Activated T-helper 9 cell treated with anti-CD3 and anti-CD28 coated beads, Interleukin-2, amount 50 U/mL, for 16 hours (primary cell): ENCODE measurements around the gene POLR3K.

Experiments
- DNase-seq: peaks from one replicate; pipeline ENCODE4 v3.0.0-alpha.2; 2020; ENCODE audit warnings: low read depth

POLR3K gene

DNA sequence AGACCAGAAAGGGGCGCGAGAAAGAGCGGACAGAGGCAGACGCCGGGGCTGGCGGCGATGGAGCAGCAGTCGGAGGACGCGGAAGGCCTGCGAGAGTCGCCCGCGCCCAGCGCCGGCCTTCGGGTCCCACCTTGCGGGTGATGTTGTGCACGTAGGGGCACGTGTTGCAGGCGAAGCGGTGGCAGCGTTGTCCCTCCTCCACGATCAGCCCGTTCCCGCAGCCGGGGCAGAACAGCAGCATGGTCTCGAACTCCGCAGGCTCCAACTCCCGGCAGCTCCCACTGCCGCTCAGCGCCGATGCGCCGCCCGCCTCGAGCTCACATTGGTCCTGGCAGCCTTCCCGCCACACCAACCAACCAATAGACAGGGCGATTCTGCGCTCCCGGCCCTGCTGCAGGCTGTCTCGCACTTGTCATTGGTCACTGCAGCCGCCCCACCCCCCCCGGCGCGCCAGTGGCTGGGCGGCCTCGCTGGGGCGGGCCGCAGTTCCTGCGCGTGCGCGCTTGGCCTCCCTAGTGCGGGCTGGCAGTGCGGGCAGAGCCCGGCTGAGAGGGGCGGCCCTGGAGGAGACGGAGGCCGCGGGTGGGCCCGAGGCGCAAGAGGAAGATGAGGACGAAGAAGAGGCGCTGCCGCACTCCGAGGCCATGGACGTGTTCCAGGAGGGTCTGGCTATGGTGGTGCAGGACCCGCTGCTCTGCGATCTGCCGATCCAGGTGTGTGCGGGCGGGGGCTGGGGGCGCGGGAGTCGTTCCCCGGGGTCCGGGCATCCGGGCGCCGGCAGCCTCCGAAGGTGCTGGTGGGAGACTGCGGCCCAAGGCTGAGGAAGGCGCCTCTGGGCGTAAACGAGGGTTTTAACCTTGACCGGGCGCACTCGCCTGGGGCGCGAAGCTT, at the start of gene POLR3K, which contains the start of gene SNRNP25:
POLR3K (minus strand) TSS at position 263 of the 891 bp plus-strand sequence; CDS start at position 241, 22 bp downstream.
SNRNP25 (plus strand) TSS at position 483 of the 891 bp plus-strand sequence; CDS start at position 672, 189 bp downstream.
- DNase-seq: peak; percentile 93

GRCh38 chr16:102060-102855, 48.9 kb upstream of the POLR3K start:
- no peak for DNase-seq

DNA sequence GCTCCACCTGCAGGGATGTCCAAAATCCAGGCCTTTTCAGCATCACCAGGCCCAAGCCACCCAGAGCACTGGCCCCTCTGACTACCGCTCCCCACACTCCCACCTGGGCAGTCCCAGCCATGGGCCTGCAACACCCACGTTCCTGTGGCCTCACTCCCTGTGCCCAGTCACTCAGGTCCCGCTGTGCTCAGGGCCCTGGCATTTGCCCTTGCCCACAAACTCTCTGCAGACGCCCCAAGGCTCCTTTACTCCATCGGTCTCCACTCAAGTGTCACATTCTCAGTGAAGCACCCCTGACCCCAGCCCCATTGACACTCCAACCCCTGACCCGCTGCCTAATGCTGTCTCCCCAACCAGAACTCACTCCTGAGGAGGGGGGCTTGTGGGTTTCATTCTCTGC, 48.2 kb upstream of the POLR3K start:
- no peak for DNase-seq

DNA sequence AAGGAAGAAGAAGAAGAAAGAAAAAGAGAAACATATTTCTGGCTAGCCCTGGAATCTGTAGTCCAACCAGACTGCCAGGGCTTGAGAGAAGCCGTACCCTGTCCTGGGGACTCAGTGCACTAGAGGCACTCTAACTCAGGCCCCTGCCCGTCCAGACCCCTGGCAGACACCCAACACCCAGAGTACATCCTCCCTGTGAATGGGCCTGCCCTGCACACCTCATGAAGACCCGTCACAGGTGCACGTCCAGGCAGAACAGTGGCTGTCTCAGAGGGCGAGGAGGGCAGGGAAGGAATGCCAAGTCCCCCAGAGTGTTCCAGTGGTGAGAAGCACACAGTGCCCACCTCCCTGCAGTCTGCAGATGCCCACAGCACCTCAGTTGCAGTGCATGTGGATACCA, 47.6 kb upstream of the POLR3K start:
- no peak for DNase-seq

DNA sequence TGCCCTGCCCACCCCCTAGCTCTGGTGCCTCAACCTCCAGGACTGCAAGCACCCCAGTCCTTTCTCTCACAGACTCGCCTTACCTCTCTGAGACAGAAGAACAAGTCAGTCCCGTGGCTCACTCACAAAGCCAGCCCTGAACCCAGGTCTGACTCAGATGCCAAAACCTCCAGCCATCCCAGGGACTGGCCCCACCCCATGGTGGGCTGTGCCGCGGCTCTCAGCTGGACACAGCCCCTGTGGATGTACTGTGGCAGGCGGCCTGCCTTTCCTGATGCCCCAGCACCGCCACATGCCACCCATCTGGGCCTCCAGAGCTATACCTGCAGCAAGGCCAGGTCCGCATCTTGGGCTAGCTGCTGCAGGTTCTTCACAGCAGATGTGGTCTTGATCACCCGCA, 44.4 kb upstream of the POLR3K start:
- DNase-seq: no peak

DNA sequence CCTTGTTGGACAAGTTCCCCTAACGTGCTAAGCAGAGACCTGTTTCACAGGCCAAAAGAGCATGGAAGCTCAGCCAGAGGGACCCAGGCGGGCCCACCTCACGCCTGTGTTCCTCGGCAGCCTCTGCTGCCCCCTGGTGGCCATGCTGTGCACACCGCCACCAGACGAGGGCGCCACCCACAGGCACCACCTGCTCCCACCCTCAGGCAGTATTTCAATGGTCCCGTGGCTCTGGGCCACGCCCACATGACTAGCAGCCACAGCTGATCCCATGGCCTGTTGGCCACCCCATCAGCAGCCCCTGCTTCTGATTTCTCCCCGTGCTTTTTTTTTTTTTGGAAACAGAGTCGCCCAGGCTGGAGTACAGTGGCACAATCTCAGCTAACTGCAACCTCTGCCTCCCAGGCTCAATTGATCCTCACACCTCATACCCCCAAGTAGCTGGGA, 43.5 kb upstream of the POLR3K start:
- peak; percentile 84 for DNase-seq

DNA sequence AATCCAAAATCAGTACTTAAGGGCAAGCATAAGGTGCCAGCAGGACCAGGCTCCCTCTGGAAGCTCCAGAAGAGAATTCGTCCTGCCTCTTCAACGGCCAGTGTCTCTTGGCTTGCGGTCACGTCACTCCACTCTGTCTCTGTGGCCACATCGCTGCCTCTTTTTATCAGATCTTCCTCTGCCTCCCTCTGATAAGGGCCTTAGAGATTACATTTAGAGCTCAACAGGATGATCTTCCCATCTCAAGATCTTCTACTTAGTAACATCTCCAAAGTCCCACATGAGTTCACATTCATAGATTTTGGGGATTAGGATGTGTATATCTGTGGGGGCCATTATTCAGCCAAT, 41.5 kb upstream of the POLR3K start:
- DNase-seq: no peak

DNA sequence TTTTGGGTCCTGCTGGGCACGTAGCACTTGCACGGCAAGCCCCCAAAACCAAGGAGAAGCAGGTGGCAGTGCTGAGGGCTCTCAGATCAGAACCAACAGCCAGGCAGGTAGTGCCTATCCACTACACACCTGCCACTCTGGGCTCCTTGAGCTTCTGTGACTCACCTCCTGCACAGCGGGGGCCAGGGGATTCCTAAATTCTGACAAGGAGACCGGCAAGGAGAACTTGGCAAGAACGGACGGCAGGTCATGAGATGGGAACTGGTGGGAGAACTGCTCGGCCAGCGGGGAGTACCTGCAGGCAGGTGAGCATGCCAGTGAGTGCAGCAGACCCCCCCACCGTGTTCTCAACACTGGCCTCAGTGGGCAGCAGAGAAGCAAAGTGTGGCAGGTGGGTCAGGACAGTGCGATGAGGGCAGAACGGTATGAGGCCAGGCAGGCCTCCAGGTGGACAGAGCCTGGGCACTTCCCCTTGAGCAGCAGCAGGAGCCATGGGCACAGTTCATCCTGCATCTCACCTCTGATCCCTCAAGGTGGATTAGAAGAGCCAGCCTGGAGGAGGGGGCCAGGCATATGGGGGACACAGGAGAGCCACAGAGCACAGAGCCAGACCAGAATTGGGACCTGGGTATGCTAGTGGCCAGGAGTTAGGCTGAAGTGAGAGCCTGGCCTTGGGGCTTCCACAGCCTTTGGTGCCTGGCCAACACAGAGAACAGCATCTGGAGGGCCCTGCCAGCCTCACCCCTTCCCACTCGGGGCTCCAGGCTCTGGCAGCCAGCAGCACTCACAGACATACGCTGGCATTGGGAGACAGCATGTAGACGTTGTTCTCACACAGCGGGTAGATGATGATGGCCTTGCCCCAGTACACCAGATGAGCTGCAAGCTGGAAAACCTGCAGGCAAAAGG, 39.3 kb upstream of the POLR3K start:
- DNase-seq: no peak

GRCh38 chr16:91484-91883, 38.1 kb upstream of the POLR3K start:
- no peak for DNase-seq

GRCh38 chr16:89391-90302, 36.2 kb upstream of the POLR3K start:
- DNase-seq: no peak

GRCh38 chr16:88613-89012, 35.2 kb upstream of the POLR3K start:
- no peak for DNase-seq

DNA sequence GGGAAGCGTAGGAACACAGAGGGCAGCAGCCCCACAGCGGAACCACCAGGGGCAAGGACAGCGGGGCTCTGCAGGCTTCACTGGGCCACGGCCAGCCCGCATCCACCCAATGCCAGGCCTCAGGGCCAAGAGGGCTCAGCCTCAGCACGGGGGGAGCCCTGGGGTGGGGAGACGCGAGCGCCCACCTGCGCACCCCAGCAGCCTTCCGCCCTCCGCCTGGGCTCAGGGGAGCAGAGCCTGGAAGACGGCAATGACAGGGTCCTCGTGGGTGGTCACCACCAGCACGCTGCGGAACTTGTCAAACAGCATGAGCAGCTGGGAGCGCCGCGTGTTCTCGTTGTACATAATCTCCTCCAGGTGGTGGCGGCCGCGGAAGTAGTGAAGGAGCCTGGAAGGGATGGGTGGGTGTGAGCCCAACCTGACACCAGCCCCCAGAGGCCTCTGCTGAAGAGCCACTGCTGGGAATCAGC, 33.1 kb upstream of the POLR3K start:
- no peak for DNase-seq

- DNase-seq: no peak
Observed at GRCh38 chr16:85865-86264, 32.5 kb upstream of the POLR3K start.

GRCh38 chr16:85407-85782, 32.0 kb upstream of the POLR3K start:
- DNase-seq: no peak

GRCh38 chr16:84718-85406, 31.5 kb upstream of the POLR3K start:
- DNase-seq: peak; percentile 26

DNA sequence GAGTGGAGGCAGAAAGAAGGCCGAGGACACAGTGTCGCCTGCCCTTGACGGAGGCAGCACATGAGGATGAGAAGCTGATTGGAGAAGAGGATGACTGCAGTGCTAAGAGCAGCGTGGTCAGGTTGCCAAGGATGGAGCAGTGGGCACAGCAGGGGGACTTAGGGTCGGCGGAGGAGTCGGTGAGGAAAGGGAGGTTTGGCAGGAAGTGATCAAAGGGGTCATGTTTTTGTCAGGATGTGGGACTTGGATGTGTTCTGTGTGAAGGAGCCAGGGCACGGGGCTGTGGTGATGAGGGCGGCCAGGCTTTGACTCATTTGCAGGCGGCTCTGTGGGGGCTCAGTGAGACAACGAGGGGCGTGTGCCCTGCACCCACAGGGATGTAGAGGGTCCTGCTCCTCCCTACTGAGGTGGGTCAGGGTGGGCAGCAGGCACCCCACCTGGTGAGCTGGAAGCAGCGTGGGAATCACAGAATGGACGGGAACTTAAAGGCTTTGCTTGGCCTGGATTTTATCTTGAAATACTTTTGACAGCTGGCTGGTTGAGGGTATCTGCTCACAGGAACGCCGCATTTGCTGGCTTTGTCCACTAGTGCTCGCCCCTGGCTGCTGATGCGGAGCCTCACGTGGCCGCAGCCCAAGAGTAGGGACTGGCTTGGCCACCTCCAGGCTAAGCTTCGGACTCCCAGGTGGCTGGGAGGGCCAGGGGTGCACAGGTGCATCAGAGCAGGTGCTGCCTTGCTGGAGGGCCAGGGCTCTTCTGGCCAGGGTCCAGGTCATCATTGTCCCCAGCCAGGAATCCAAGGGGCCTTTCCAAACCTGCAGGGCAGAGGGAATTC, 30.6 kb upstream of the POLR3K start:
- DNase-seq: no peak

- no peak for DNase-seq
Observed at GRCh38 chr16:83060-83603, 29.7 kb upstream of the POLR3K start.

- no peak for DNase-seq
Observed at GRCh38 chr16:79151-80054, 26.0 kb upstream of the POLR3K start.
